Mesenchymal stem cell (in vitro differentiated cells and primary cell): ENCODE data around the gene SH3BP2.

Experiments used
- DNase-seq: peaks from one replicate; pipeline ENCODE4 v3.0.0-alpha.2; 2013
- H2AFZ ChIP-seq: one replicate; pipeline ENCODE4 v1.6.1; 2013; ENCODE audit warnings: low read depth, mild to moderate bottlenecking, control low read depth, inconsistent platforms, low read length, moderate library complexity
- H2AK5ac ChIP-seq: 2 replicates; pipeline ENCODE4 v1.6.1; 2013; ENCODE audit warnings: low read length, moderate library complexity, mild to moderate bottlenecking, inconsistent platforms; ENCODE audit not compliant: severe bottlenecking
- H2BK120ac ChIP-seq: one replicate; pipeline ENCODE4 v1.6.1; 2013; ENCODE audit warnings: low read depth, mild to moderate bottlenecking, inconsistent platforms, low read length, moderate library complexity
- H2BK12ac ChIP-seq, 2 experiments: one replicate each; pipeline ENCODE4 v1.6.1; 2013; ENCODE audit warnings: inconsistent platforms in 2 of 2, low read length in 2 of 2, mild to moderate bottlenecking in 2 of 2, moderate library complexity in 2 of 2, control low read depth in 1 of 2
- H2BK15ac ChIP-seq: one replicate; pipeline ENCODE4 v1.6.1; 2013; ENCODE audit warnings: mild to moderate bottlenecking, low read depth, inconsistent platforms; ENCODE audit not compliant: poor library complexity, severe bottlenecking
- H2BK5ac ChIP-seq: 2 replicates; pipeline ENCODE4 v1.6.1; 2013; ENCODE audit warnings: low read depth, mild to moderate bottlenecking, low read length, control low read depth, inconsistent platforms; ENCODE audit not compliant: poor library complexity, severe bottlenecking
- H3K14ac ChIP-seq, 2 experiments: one replicate each; pipeline ENCODE4 v1.6.1; 2013; ENCODE audit warnings: inconsistent platforms in 2 of 2, low read length in 2 of 2, control low read depth in 1 of 2, mild to moderate bottlenecking in 1 of 2, moderate library complexity in 1 of 2
- H3K18ac ChIP-seq, 2 experiments: one replicate each; pipeline ENCODE4 v1.6.1; 2013; ENCODE audit warnings: inconsistent platforms in 2 of 2, low read length in 2 of 2, control low read depth in 1 of 2, low read depth in 1 of 2, mild to moderate bottlenecking in 1 of 2
- H3K23ac ChIP-seq, 2 experiments: one replicate each; pipeline ENCODE4 v1.6.1; 2013; ENCODE audit warnings: inconsistent platforms in 2 of 2, low read length in 2 of 2, mild to moderate bottlenecking in 2 of 2, moderate library complexity in 2 of 2, control low read depth in 1 of 2
- H3K27ac ChIP-seq: 2 replicates; pipeline ENCODE4 v1.5.1; 2013; ENCODE audit warnings: mild to moderate bottlenecking, moderate library complexity, low read length, control low read depth, inconsistent platforms; ENCODE audit not compliant: poor library complexity, severe bottlenecking
- H3K27me3 ChIP-seq, 2 experiments: 2 replicates each; pipeline versions ENCODE4 v1.6.1 to v1.7.0; 2013; ENCODE audit warnings: low read length in 2 of 2, mild to moderate bottlenecking in 2 of 2, moderate library complexity in 2 of 2, control low read depth in 1 of 2, inconsistent platforms in 1 of 2; ENCODE audit not compliant: control insufficient read depth in 1 of 2, insufficient read depth in 1 of 2
- H3K36me3 ChIP-seq, 2 experiments: 2 replicates each; pipeline versions ENCODE4 v1.6.1 to v1.7.0; 2013; ENCODE audit warnings: low read length in 2 of 2, control low read depth in 1 of 2, inconsistent platforms in 1 of 2, low read depth in 1 of 2, mild to moderate bottlenecking in 1 of 2; ENCODE audit not compliant: insufficient read depth in 2 of 2, control insufficient read depth in 1 of 2
- H3K4ac ChIP-seq, 2 experiments: one replicate each; pipeline ENCODE4 v1.6.1; 2013; ENCODE audit warnings: inconsistent platforms in 2 of 2, low read length in 2 of 2, mild to moderate bottlenecking in 2 of 2, moderate library complexity in 2 of 2, control low read depth in 1 of 2, low read depth in 1 of 2
- H3K4me1 ChIP-seq: 2 replicates; pipeline ENCODE4 v1.6.1; 2013; ENCODE audit warnings: low read depth, low read length, control low read depth; ENCODE audit not compliant: control insufficient read depth, insufficient read depth
- H3K4me2 ChIP-seq: 2 replicates; pipeline ENCODE4 v1.6.1; 2013; ENCODE audit warnings: low read length, mild to moderate bottlenecking, inconsistent platforms; ENCODE audit not compliant: poor library complexity, severe bottlenecking
- H3K4me3 ChIP-seq, 2 experiments: 2 replicates each; pipeline versions ENCODE4 v1.5.1 to v1.7.0; 2013; ENCODE audit warnings: low read length in 2 of 2, mild to moderate bottlenecking in 2 of 2, control low read depth in 1 of 2, low read depth in 1 of 2; ENCODE audit not compliant: insufficient read depth in 1 of 2
- H3K79me1 ChIP-seq: replicated peaks from 2 replicates; pipeline ENCODE4 v1.6.1; 2013; ENCODE audit warnings: mild to moderate bottlenecking, control low read depth, low read length, inconsistent platforms; ENCODE audit not compliant: poor library complexity, severe bottlenecking
- H3K9ac ChIP-seq: 2 replicates; pipeline ENCODE4 v1.7.0; 2013; ENCODE audit warnings: mild to moderate bottlenecking, low read length, moderate library complexity
- H3K9me3 ChIP-seq: 2 replicates; pipeline ENCODE4 v1.7.0; 2013; ENCODE audit warnings: mild to moderate bottlenecking, low read length; ENCODE audit not compliant: control insufficient read depth
- H4K8ac ChIP-seq: one replicate; pipeline ENCODE4 v1.6.1; 2013; ENCODE audit warnings: inconsistent platforms, mild to moderate bottlenecking, low read length, moderate library complexity
- H4K91ac ChIP-seq: one replicate; pipeline ENCODE4 v1.6.1; 2013; ENCODE audit warnings: mild to moderate bottlenecking, low read length, inconsistent platforms
- WGBS: methylation state at CpG from one replicate; pipeline ENCODE4 v1.1.7; 2013; ENCODE audit warnings: mixed read lengths; 5-methylcytosine and 5-hydroxymethylcytosine counted together

SH3BP2 gene

GRCh38 chr4:2817701-2818350 lies 24.9 kb downstream of the SH3BP2 start:
- peak overlapping the region in 1 of 2 experiments; percentile 33 for H2BK12ac ChIP-seq
- peak overlapping the region; percentile 72 to 73 for H3K4me3 ChIP-seq
- peak overlapping the region; percentile 42 for H3K4me2 ChIP-seq
- 20% methylated on average over 34 of the region's 65 CpGs for WGBS
- H2BK120ac ChIP-seq, result peak overlapping the region; percentile 84
- no peak overlapping the region for H3K27ac ChIP-seq
- H3K23ac ChIP-seq, result no peak overlapping the region
- no peaks in the 10 kb centered on the region for H3K27me3 ChIP-seq
- H2AK5ac ChIP-seq, result no peak overlapping the region
- peaks cover 17% of the 10 kb centered on the region for H3K79me1 ChIP-seq
- H2BK15ac ChIP-seq, result no peak overlapping the region
- H3K14ac ChIP-seq, result no peak overlapping the region
- H3K18ac ChIP-seq, result peak overlapping the region; percentile 78 to 84
- peak overlapping the region; percentile 73 for H3K9ac ChIP-seq
- H3K36me3 ChIP-seq, result peaks cover 15 to 65% of the 10 kb centered on the region in 2 experiments
- peaks cover 15% of the 10 kb centered on the region for H3K9me3 ChIP-seq
- H2BK5ac ChIP-seq, result peak overlapping the region; percentile 87
- DNase-seq, result no peak
- peak overlapping the region; percentile 29 for H2AFZ ChIP-seq
- H4K91ac ChIP-seq, result no peak overlapping the region
- peak overlapping the region; percentile 35 to 84 for H3K4ac ChIP-seq
- no peak overlapping the region for H4K8ac ChIP-seq
- peaks cover 54% of the 10 kb centered on the region for H3K4me1 ChIP-seq

- Histone ChIP-seq H2BK5ac (peak overlapping the region; percentile 87), H2BK120ac (peak overlapping the region; percentile 84), H4K91ac (peak overlapping the region; percentile 72), H3K27ac (no peak overlapping the region), H3K9ac (peak overlapping the region; percentile 73), H3K4me2 (peak overlapping the region; percentile 64), H3K79me1 (peaks cover 20% of the 10 kb centered on the region), H3K23ac (no peak overlapping the region), H3K27me3 (no peaks in the 10 kb centered on the region), H3K4me1 (peaks cover 51% of the 10 kb centered on the region), H3K4me3 (peak overlapping the region; percentile 72 to 73), H2BK12ac (no peak overlapping the region), H3K18ac (peak overlapping the region; percentile 78 to 84), H3K36me3 (peaks cover 21 to 71% of the 10 kb centered on the region in 2 experiments), H3K4ac (peak overlapping the region; percentile 81 to 84), H3K9me3 (peaks cover 15% of the 10 kb centered on the region), H2AFZ (no peak overlapping the region), H2BK15ac (no peak overlapping the region), H3K14ac (peak overlapping the region; percentile 47 to 66), H2AK5ac (no peak overlapping the region), H4K8ac (peak overlapping the region; percentile 73)
- WGBS, result under 1% methylated on average over 36 of the region's 54 CpGs
- no peak for DNase-seq
Observed at GRCh38 chr4:2818351-2818939, 25.6 kb downstream of the SH3BP2 start.

GRCh38 chr4:2819244-2820215 lies 26.6 kb downstream of the SH3BP2 start:
- Histone ChIP-seq H2BK15ac (no peak overlapping the region), H3K36me3 (peaks cover 27 to 73% of the 10 kb centered on the region in 2 experiments), H3K27ac (no peak overlapping the region), H3K4me3 (no peak overlapping the region), H3K4me2 (peak overlapping the region; percentile 64), H3K79me1 (peaks cover 25% of the 10 kb centered on the region), H2AK5ac (no peak overlapping the region), H3K18ac (no peak overlapping the region), H2BK12ac (no peak overlapping the region), H3K4me1 (peaks cover 51% of the 10 kb centered on the region), H3K23ac (no peak overlapping the region), H3K27me3 (no peaks in the 10 kb centered on the region), H3K9me3 (peaks cover 15% of the 10 kb centered on the region), H2BK5ac (no peak overlapping the region), H4K8ac (peak overlapping the region; percentile 35), H3K4ac (no peak overlapping the region), H4K91ac (peak overlapping the region; percentile 41), H2BK120ac (no peak overlapping the region), H3K9ac (no peak overlapping the region), H2AFZ (no peak overlapping the region), H3K14ac (no peak overlapping the region)
- DNase-seq, result no peak
- WGBS, result 94% methylated on average over 4 of the region's 5 CpGs
